Mammary microvascular endothelial cell (primary cell): ENCODE results near the gene ABCB9. TPM values are rescaled to one million over a fixed set of nuclear protein-coding genes. Genes with fewer than 3 reads are reported as not detected.

Experiments
- total RNA-seq: library from RNA; depleted of rRNA; stranded (reverse); fragments of >200 nt; gene quantifications from 2 replicates; pipeline ENCODE4 v1.2.3, GENCODE V29; 2015

The ABCB9 gene
- total RNA-seq = 8.3 and 13.0 TPM in 2 replicates

DNA sequence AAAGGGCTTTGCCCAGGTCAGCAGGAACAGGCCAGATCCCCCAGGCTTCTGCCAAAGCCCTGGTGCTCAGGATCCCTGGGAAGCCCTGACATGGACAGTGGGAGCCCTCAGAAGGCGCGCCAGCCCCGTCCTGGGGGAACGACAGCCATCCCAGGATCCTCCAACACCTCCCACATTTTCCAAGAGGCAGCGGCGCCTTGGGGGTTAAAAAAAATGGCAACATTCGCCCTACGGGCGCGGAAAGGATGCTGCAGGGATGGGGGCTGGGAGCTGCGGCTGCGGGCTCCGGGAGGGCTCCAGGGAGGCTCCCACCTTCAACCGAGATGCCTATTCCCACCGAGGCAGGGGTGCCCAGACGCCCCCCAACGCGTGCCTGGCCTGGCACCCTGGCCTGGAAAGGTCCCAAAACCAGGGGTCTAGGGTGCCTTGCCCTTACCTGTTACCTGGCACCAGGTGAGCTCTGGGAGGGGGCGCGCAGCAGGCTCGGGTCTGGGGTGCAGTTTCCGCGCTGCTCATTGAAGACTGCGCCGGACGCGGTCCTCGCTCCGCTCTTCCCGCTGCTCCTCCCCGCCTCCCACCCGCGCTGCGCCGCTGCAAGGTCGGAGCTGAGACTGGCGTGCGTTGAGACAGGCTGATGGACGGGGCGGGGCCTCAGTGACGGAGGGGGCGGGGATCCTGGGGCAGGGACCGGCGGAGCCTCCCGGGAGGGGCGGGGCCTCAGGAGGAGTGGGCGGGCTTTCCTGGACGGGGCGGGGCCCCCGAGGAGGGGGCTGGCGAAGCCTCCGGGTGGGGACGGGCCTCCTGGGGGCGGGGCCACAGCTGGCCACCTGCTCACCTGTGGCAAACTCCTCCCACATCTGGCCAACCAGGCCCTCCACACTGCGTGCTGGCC, at the start of gene ABCB9:
ABCB9 (minus strand) TSS at position 613 of the 892 bp plus-strand sequence. CDS start 6,228 bp downstream, outside the sequence.

DNA sequence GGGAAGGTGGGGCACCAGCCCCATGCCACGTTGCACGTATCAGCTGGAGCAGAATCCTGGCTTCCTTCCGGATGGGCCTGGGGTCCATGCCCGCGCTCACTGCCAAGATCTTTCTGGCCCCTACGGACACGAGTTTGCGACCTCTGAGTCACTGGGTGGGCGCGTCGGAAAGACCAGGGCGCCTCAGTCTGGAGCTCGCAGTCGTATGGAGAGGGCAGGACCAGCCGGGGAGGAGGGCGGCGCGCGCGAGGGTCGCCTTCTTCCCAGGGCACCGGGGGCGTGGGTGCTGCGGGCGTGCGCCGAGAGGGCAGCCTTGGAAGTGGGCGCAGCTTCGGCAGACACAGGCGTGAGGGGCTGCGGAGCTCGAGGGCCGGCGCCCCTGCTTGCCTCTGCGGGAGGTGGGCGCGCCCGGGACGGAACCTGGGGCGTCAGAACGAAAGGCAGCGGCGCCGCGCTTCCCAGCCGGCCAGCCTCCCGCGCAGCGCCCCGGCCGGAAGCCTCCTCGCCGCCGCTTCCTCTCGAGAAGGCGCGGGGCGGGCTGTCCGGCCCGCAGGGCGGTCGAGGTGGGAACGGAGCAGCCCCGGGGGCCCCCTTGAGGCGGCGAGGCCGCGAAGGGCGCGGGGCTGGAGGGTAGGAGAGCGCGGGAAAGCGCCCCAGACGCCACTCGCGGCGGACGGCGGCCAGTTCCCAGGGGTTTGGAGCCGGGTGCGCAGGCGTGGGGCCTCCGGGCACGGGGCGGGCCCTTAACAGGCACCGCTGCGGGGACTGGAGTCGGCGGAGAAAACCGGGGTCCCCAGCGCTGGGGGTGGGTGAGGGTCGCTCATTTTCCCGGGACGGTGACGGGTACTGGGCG, 14.1 kb upstream of the ABCB9 start, which contains the start of gene ARL6IP4:
ARL6IP4 (plus strand) TSS at position 499 of the 853 bp plus-strand sequence. CDS start 459 bp downstream, outside the sequence.

DNA sequence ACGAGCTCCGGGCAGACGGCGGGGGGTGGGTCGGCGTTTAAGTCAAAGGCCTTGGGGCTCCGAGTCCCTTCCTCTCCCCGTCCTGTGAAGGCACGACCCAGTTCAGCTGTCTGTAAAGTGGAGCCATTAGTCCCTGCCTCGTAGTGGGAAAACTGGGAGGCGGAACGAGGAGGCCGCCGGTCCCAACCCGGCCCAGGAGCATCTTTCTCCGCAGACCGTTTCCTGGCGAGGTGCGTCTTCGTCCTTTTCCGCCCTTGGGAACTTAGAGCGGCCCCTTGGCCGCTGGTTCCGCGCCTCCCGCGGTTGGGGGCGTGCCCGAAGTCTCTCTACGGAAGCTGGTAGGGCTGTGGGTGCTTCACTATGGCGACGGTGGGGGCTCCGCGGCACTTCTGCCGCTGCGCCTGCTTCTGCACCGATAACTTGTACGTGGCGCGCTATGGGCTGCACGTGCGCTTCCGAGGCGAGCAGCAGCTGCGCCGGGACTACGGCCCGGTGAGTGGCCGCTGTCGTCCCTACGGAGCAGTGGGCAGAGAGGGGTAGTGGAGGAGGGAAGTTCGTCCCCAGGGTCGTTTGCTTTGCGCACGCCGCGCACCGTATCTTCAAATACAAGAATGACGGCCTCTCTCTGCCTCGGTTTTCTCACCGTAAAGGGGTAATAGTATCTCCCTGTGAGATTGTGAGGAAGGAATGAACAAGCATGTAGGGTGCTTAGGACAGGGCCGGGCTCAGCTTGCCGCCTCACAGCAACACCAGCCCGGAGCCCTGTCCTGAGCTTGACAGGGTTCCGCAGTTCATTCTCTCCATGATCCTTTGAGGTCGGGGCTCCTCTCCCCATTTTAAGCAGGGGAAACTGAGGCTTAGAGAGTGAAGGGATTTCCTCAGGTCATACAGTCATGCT, 8.9 kb upstream of the ABCB9 start, which contains the start of gene OGFOD2:
OGFOD2 (plus strand) TSS at position 353 of the 898 bp plus-strand sequence; CDS start at position 361, 8 bp downstream.

DNA sequence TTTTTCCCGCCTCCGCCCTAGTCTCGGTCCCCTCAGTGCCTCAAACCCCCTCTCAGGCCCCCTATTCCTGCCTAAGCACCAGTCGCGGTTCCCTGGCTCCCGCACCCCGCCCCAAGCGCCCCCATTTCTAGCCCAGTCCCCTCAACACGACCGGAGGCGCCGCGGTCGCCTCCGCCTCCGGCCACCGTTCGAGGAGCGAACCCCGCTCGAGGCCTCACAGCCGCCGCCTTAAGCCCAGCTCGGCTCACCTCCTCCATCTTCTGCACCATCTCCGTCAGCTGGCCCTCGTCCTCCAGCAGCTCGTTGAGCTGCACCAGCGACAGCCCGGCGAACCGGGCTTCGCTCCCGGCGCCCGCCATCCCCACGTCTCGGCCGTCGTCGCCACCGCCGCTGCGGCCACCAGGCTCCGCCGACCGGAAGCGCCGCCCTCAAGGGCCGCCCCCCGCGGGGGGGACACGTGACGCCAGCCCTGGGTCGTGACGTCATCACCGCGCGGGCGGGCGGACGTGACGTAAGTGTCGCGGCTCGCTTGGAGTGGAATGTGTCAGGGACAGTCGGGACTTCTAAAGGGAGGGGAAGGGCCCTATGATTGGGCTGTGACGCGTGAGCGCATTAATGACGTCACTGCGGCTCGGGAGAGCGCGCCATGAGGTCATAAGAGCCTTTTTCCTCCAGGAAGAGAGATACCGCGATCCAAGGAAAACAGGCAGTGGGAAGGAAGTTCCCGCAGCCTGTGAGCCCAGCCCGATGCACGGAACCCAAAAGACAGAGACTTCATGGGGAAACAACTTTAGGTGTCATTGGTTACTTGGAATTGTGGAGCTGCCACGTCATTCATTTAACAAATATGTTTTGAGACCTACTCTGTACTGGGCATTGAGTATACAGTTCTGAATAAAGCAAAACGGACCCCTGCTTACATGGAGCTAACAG, 70.3 kb downstream of the ABCB9 start, which contains the start of gene VPS37B:
VPS37B (minus strand) TSS at position 421 of the 933 bp plus-strand sequence; CDS start at position 359, 62 bp downstream.

Other genes with a start within 250 kb of the ABCB9 start
- gene HCAR3, start 249.7 kb downstream of the ABCB9 start, total RNA-seq = not detected in 2 replicates
- 0.13 and 0.25 TPM in 2 replicates for gene HCAR1, start 235.6 kb downstream of the ABCB9 start, total RNA-seq
- 36.2 and 42.2 TPM in 2 replicates for gene DENR, start 213.6 kb downstream of the ABCB9 start, total RNA-seq
- gene CCDC62, start 191.9 kb downstream of the ABCB9 start, total RNA-seq = 0.39 and 0.60 TPM in 2 replicates
- gene HIP1R, start 131.0 kb downstream of the ABCB9 start, total RNA-seq = 77.3 and 78.7 TPM in 2 replicates
- 44.8 and 51.1 TPM in 2 replicates for gene VPS37B, start 70.3 kb downstream of the ABCB9 start, total RNA-seq
- gene OGFOD2, start 8.8 kb upstream of the ABCB9 start, total RNA-seq = 14.6 and 31.4 TPM in 2 replicates
- gene ARL6IP4, start 14.2 kb upstream of the ABCB9 start, total RNA-seq = 249 and 324 TPM in 2 replicates
- 13.0 and 13.7 TPM in 2 replicates for gene PITPNM2, start 184.6 kb upstream of the ABCB9 start, total RNA-seq